A549 (cell line): ENCODE measurements around the gene SOX5. TPM values are rescaled to one million over a fixed set of nuclear protein-coding genes. Genes with fewer than 3 reads are reported as not detected.

ENCODE experiments used
- ATAC-seq, 2 experiments: fragments of 200-7000 bp in 1 of 2; fragments of >200 bp in 1 of 2; cut with Nextera tagmentation in 1 of 2; cut with Tn5 transposase in 1 of 2; 3 replicates each; pipeline versions ENCODE4 v1.8.0 to v1.9.1; 2018 to 2020; ENCODE audit warnings: mild to moderate bottlenecking in 1 of 2, moderate library complexity in 1 of 2
- CTCF ChIA-PET: fragments of 300-600 bp; sonication (Branson Sonifier 250); formaldehyde crosslinking; extraction: SDS; loops from one replicate; lab custom pipeline; 2021; ENCODE audit warnings: antibody characterized with exemption, inconsistent platforms; lab: Yijun Ruan, JAX
- POLR2A ChIA-PET: fragments of 350-600 bp; formaldehyde crosslinking; extraction: SDS; loops from one replicate; lab custom pipeline; 2021; ENCODE audit warnings: antibody characterized with exemption, inconsistent platforms; lab: Yijun Ruan, JAX
- DNase-seq, 2 experiments: peaks; one replicate each; pipeline versions ENCODE4 v3.0.0 to v3.0.0-alpha.2; 2011 to 2016; ENCODE audit warnings: low read depth in 1 of 2, low spot score in 1 of 2
- FAIRE-seq: peaks from 2 replicates; lab custom pipeline; 2011; peaks lifted over from hg19 to GRCh38; lab: Jason Lieb, UNC
- H3K27ac ChIP-seq, 2 experiments: fragments of >200 bp; sonication (Bioruptor Twin); formaldehyde crosslinking; 3 replicates each; pipeline ENCODE4 v1.5.1; 2016 to 2017
- H3K4me1 ChIP-seq: fragments of >200 bp; sonication (Bioruptor Twin); formaldehyde crosslinking; 3 replicates; pipeline ENCODE4 v1.6.1; 2016
- H3K4me2 ChIP-seq: fragments of >200 bp; sonication (Bioruptor Twin); formaldehyde crosslinking; 3 replicates; pipeline ENCODE4 v1.6.1; 2016
- H3K4me3 ChIP-seq: fragments of >200 bp; sonication (Bioruptor Twin); formaldehyde crosslinking; 3 replicates; pipeline ENCODE4 v1.5.1; 2016
- H3K9me3 ChIP-seq: fragments of >200 bp; sonication (Bioruptor Twin); formaldehyde crosslinking; 3 replicates; pipeline ENCODE4 v1.6.1; 2016
- BCL3 ChIP-seq: fragments of >200 bp; sonication (Bioruptor Twin); formaldehyde crosslinking; IDR thresholded peaks from 3 replicates; pipeline ENCODE4 v1.6.1; 2016
- CHD2 ChIP-seq: fragments of 150-350 bp; IDR thresholded peaks from 2 replicates; pipeline ENCODE4 v1.6.1; 2014; ENCODE audit warnings: low read length; ENCODE audit not compliant: partially characterized antibody
- E2F6 ChIP-seq: IDR thresholded peaks from 2 replicates; pipeline ENCODE4 v1.6.1; 2012; ENCODE audit warnings: low read depth, borderline replicate concordance
- EHMT2 ChIP-seq: fragments of 200-600 bp; sonication (generic); IDR thresholded peaks from 2 replicates; pipeline ENCODE4 v1.6.1; 2016; ENCODE audit warnings: antibody characterized with exemption, low read depth, mild to moderate bottlenecking, moderate library complexity
- EP300 ChIP-seq, 2 experiments: fragments of >200 bp; sonication (Bioruptor Twin); formaldehyde crosslinking; IDR thresholded peaks; 2 replicates in 1 of 2; 3 replicates in 1 of 2; pipeline ENCODE4 v1.6.1; 2016 to 2017
- ESRRA ChIP-seq: fragments of 150-350 bp; IDR thresholded peaks from 2 replicates; pipeline ENCODE4 v1.6.1; 2014; ENCODE audit warnings: mild to moderate bottlenecking, low read length, borderline replicate concordance
- FOSB ChIP-seq: fragments of 250-450 bp; sonication (Bioruptor Pico); IDR thresholded peaks from 2 replicates; pipeline ENCODE4 v1.5.0; 2020; ENCODE audit warnings: mild to moderate bottlenecking, moderate library complexity
- FOSL2 ChIP-seq, 2 experiments: fragments of 450-650 bp in 1 of 2; fragments of >200 bp in 1 of 2; sonication (Bioruptor Twin) in 1 of 2; formaldehyde crosslinking; IDR thresholded peaks; 2 replicates each; pipeline versions ENCODE4 v1.5.0 to v1.6.1; 2016 to 2020; ENCODE audit warnings: mild to moderate bottlenecking in 1 of 2, moderate library complexity in 1 of 2
- FOXS1 ChIP-seq: fragments of 250-450 bp; sonication (Bioruptor Pico); IDR thresholded peaks from 2 replicates; pipeline ENCODE4 v1.5.0; 2020; ENCODE audit warnings: mild to moderate bottlenecking, moderate library complexity
- HES2 ChIP-seq: fragments of >200 bp; sonication (Bioruptor Twin); formaldehyde crosslinking; IDR thresholded peaks from 2 replicates; pipeline ENCODE4 v1.6.1; 2016
- HMGXB4 ChIP-seq: fragments of 250-450 bp; sonication (Bioruptor Pico); IDR thresholded peaks from 2 replicates; pipeline ENCODE4 v1.5.0; 2021; ENCODE audit warnings: mild to moderate bottlenecking, moderate library complexity, borderline replicate concordance
- HOXA7 ChIP-seq: fragments of 250-450 bp; sonication (Bioruptor Pico); IDR thresholded peaks from 2 replicates; pipeline ENCODE4 v1.5.0; 2020; ENCODE audit warnings: mild to moderate bottlenecking, moderate library complexity
- HOXB5 ChIP-seq: fragments of 250-450 bp; sonication (Bioruptor Pico); IDR thresholded peaks from 2 replicates; pipeline ENCODE4 v1.5.0; 2020; ENCODE audit warnings: mild to moderate bottlenecking, moderate library complexity
- JUNB ChIP-seq: fragments of >200 bp; sonication (Bioruptor Twin); formaldehyde crosslinking; IDR thresholded peaks from 2 replicates; pipeline ENCODE4 v1.6.1; 2016
- KDM5A ChIP-seq: fragments of 200-600 bp; sonication (generic); IDR thresholded peaks from 2 replicates; pipeline ENCODE4 v1.6.1; 2016; ENCODE audit warnings: antibody characterized with exemption, mild to moderate bottlenecking
- MAFK ChIP-seq: fragments of 450-650 bp; IDR thresholded peaks from 2 replicates; pipeline ENCODE4 v1.6.1; 2014; ENCODE audit not compliant: partially characterized antibody
- NR3C1 ChIP-seq: fragments of >200 bp; sonication (Bioruptor Twin); formaldehyde crosslinking; IDR thresholded peaks from 3 replicates; pipeline ENCODE4 v1.6.1; 2017
- PBX3 ChIP-seq: IDR thresholded peaks from 2 replicates; pipeline ENCODE4 v1.6.1; 2012
- PHF8 ChIP-seq: fragments of 200-600 bp; sonication (generic); IDR thresholded peaks from 2 replicates; pipeline ENCODE4 v1.6.1; 2016; ENCODE audit warnings: low read depth, mild to moderate bottlenecking, antibody characterized with exemption, moderate library complexity, borderline replicate concordance
- POLR2AphosphoS2 ChIP-seq: conservative IDR thresholded peaks from 2 replicates; pipeline ENCODE4 v1.6.1; 2012; ENCODE audit warnings: low read length, improper control_type of control experiment, inconsistent platforms
- RAD21 ChIP-seq, 2 experiments: fragments of >200 bp in 1 of 2; sonication (Bioruptor Twin) in 1 of 2; formaldehyde crosslinking in 1 of 2; IDR thresholded peaks in 1 of 2; conservative IDR thresholded peaks in 1 of 2; 2 replicates in 1 of 2; 3 replicates in 1 of 2; pipeline ENCODE4 v1.6.1; 2012 to 2018; ENCODE audit warnings: inconsistent platforms in 1 of 2
- RFX5 ChIP-seq: fragments of 450-650 bp; IDR thresholded peaks from 2 replicates; pipeline ENCODE4 v1.7.1; 2014; ENCODE audit warnings: antibody characterized with exemption, mild to moderate bottlenecking, moderate library complexity
- RNF2 ChIP-seq: fragments of 200-600 bp; sonication (generic); IDR thresholded peaks from 2 replicates; pipeline ENCODE4 v1.6.1; 2016; ENCODE audit warnings: low read depth, mild to moderate bottlenecking, antibody characterized with exemption, moderate library complexity, borderline replicate concordance
- SMC3 ChIP-seq: fragments of >200 bp; sonication (Bioruptor Twin); formaldehyde crosslinking; IDR thresholded peaks from 3 replicates; pipeline ENCODE4 v1.6.1; 2018; ENCODE audit warnings: inconsistent platforms
- ZSCAN20 ChIP-seq: fragments of 250-450 bp; sonication (Bioruptor Pico); IDR thresholded peaks from 2 replicates; pipeline ENCODE4 v1.8.0; 2022; ENCODE audit warnings: mild to moderate bottlenecking, moderate library complexity
- WGBS: methylation state at CpG from one replicate; pipeline ENCODE4 v1.1.6; 2017; ENCODE audit errors: missing lambda C conversion rate; 5-methylcytosine and 5-hydroxymethylcytosine counted together
- polyA plus RNA-seq, 4 experiments: library from polyadenylated mRNA; depleted of rRNA in 3 of 4; stranded (reverse); fragments of >200 nt; fragmentation: RNase III in 1 of 4; extraction: RNeasy Plus Mini Kit Qiagen cat#74134 plus additional on column Dnase treatment in 1 of 4; gene quantifications; 2 replicates in 3 of 4; 3 replicates in 1 of 4; pipeline ENCODE4 v1.2.3, GENCODE V29; 2011 to 2017

The SOX5 gene
- polyA plus RNA-seq, 2 of the 4 experiments (the other 2 are of a cell fraction): not detected

GRCh38 chr12:23945249-23945648 is 4.2 kb downstream of the SOX5 start (continued):
- TF ChIP-seq PBX3 (no peak), RFX5 (no peak)

- no peak for DNase-seq
- Histone ChIP-seq H3K4me2 (no peak overlapping the region), H3K4me3 (no peak overlapping the region), H3K9me3 (no peaks in the 10 kb centered on the region), H3K27ac (no peak overlapping the region), H3K4me1 (no peaks in the 10 kb centered on the region)
- POLR2A ChIA-PET: no interaction called here
- FAIRE-seq: no peak
- CTCF ChIA-PET: no interaction called here
- no peak for ATAC-seq
- no peak for TF ChIP-seq FOSB
- TF ChIP-seq RNF2: no peak
- TF ChIP-seq HOXB5 (CRISPR knock-in tag): no peak
- no peak for TF ChIP-seq MAFK
- TF ChIP-seq HOXA7 (CRISPR knock-in tag): no peak
- TF ChIP-seq ZSCAN20 (CRISPR knock-in tag): no peak
- no peak for TF ChIP-seq HES2
- TF ChIP-seq E2F6: no peak
- TF ChIP-seq PHF8: no peak
- TF ChIP-seq EP300 (IDR thresholded peaks at IDR 0.05): no peak
- no peak for TF ChIP-seq KDM5A
- no peak for TF ChIP-seq FOSL2 (IDR thresholded peaks at IDR 0.05)
- no peak for TF ChIP-seq FOSL2 (CRISPR knock-in tag; IDR thresholded peaks at IDR 0.05)
- TF ChIP-seq EHMT2: no peak
- WGBS: 18% methylated on average over 5 of the region's 5 CpGs
Observed at GRCh38 chr12:23944067-23944466, 5.4 kb downstream of the SOX5 start.

GRCh38 chr12:23942841-23943240 is 6.6 kb downstream of the SOX5 start:
- CTCF ChIA-PET: no interaction called here

More at GRCh38 chr12:23942841-23943240, 6.6 kb downstream of the SOX5 start:
- POLR2A ChIA-PET: no interaction called here
- WGBS: 3% methylated on average over 4 of the region's 4 CpGs
- FAIRE-seq (no peak), ATAC-seq (no peak), DNase-seq (no peak)
- TF ChIP-seq NR3C1 (no peak), ESRRA (no peak), RAD21 (conservative IDR thresholded peaks at IDR 0.05 in 1 of 2, IDR thresholded peaks at IDR 0.05 in 1 of 2) (no peak), PBX3 (no peak), MAFK (no peak), CHD2 (no peak), BCL3 (no peak), POLR2AphosphoS2 (no peak), E2F6 (no peak), HMGXB4 (CRISPR knock-in tag) (no peak), JUNB (no peak), SMC3 (no peak), FOSL2 (IDR thresholded peaks at IDR 0.05) (no peak), FOSL2 (CRISPR knock-in tag; IDR thresholded peaks at IDR 0.05) (no peak), FOXS1 (CRISPR knock-in tag) (no peak)
- H3K4me1 ChIP-seq: no peaks in the 10 kb centered on the region
- no peak overlapping the region for H3K4me2 ChIP-seq
- H3K27ac ChIP-seq: no peak overlapping the region
- H3K9me3 ChIP-seq: no peaks in the 10 kb centered on the region
- H3K4me3 ChIP-seq: no peak overlapping the region
